Neuronal stem cell (in vitro differentiated cells): ENCODE measurements around the gene KRTAP29-1.
"Not testable (repeated sequence)": the region's sequence is repeated elsewhere in the genome, so short reads cannot be mapped to it uniquely, and the experiment has no call there.

Source experiments
- DNase-seq: peaks from one replicate; pipeline ENCODE4 v3.0.0-alpha.2; 2013; ENCODE audit warnings: low spot score
- H2AFZ ChIP-seq: one replicate; pipeline ENCODE4 v1.6.1; 2013; ENCODE audit warnings: mild to moderate bottlenecking, low read length, inconsistent platforms
- H2AK5ac ChIP-seq: 2 replicates; pipeline ENCODE4 v1.6.1; 2013; ENCODE audit warnings: low read depth, mild to moderate bottlenecking, inconsistent platforms, low read length, moderate library complexity, mixed read lengths
- H2BK120ac ChIP-seq: 2 replicates; pipeline ENCODE4 v1.6.1; 2013; ENCODE audit warnings: low read depth, mild to moderate bottlenecking, inconsistent platforms, low read length, moderate library complexity, mixed read lengths
- H2BK12ac ChIP-seq: one replicate; pipeline ENCODE4 v1.6.1; 2013; ENCODE audit warnings: low read length, inconsistent platforms
- H2BK15ac ChIP-seq: 2 replicates; pipeline ENCODE4 v1.6.1; 2013; ENCODE audit warnings: mild to moderate bottlenecking, low read length, inconsistent platforms, mixed read lengths
- H2BK5ac ChIP-seq: one replicate; pipeline ENCODE4 v1.6.1; 2013; ENCODE audit warnings: inconsistent platforms, mild to moderate bottlenecking, low read length, moderate library complexity
- H3K14ac ChIP-seq: one replicate; pipeline ENCODE4 v1.6.1; 2013; ENCODE audit warnings: low read length, inconsistent platforms
- H3K18ac ChIP-seq: 2 replicates; pipeline ENCODE4 v1.6.1; 2013; ENCODE audit warnings: low read length, inconsistent platforms
- H3K23ac ChIP-seq: 2 replicates; pipeline ENCODE4 v1.6.1; 2013; ENCODE audit warnings: low read depth, mild to moderate bottlenecking, mixed read lengths, low read length, inconsistent platforms; ENCODE audit not compliant: poor library complexity
- H3K27ac ChIP-seq: replicated peaks from 3 replicates; pipeline ENCODE4 v1.5.1; 2013; ENCODE audit warnings: low read length, inconsistent platforms
- H3K27me3 ChIP-seq, 3 experiments: 2 replicates each; pipeline ENCODE4 v1.6.1; 2013; ENCODE audit warnings: low read length in 3 of 3, mild to moderate bottlenecking in 2 of 3, inconsistent platforms in 1 of 3, low read depth in 1 of 3, mixed read lengths in 1 of 3, moderate library complexity in 1 of 3; ENCODE audit not compliant: control insufficient read depth in 3 of 3, insufficient read depth in 3 of 3
- H3K36me3 ChIP-seq, 2 donors: replicated peaks in 1 of 2; 2 replicates each; pipeline ENCODE4 v1.6.1; 2013; ENCODE audit warnings: low read length in 2 of 2; ENCODE audit not compliant: control insufficient read depth in 2 of 2, insufficient read depth in 2 of 2
- H3K4ac ChIP-seq: 2 replicates; pipeline ENCODE4 v1.6.1; 2013; ENCODE audit warnings: inconsistent platforms, mild to moderate bottlenecking, low read length, moderate library complexity
- H3K4me1 ChIP-seq, 2 donors: 1 replicate in 1 of 2; 2 replicates in 1 of 2; pipeline ENCODE4 v1.6.1; 2013; ENCODE audit warnings: low read length in 2 of 2, low read depth in 1 of 2; ENCODE audit not compliant: control insufficient read depth in 2 of 2, insufficient read depth in 1 of 2
- H3K4me2 ChIP-seq: one replicate; pipeline ENCODE4 v1.6.1; 2013; ENCODE audit warnings: mild to moderate bottlenecking, low read length, inconsistent platforms; ENCODE audit not compliant: insufficient read depth, poor library complexity, severe bottlenecking
- H3K4me3 ChIP-seq, 2 donors: 2 replicates each; pipeline ENCODE4 v1.5.1; 2013; ENCODE audit warnings: low read length in 2 of 2, mild to moderate bottlenecking in 2 of 2, inconsistent platforms in 1 of 2, moderate library complexity in 1 of 2
- H3K79me1 ChIP-seq: one replicate; pipeline ENCODE4 v1.6.1; 2013; ENCODE audit warnings: low read depth, mild to moderate bottlenecking, inconsistent platforms, low read length, moderate library complexity
- H3K9ac ChIP-seq: one replicate; pipeline ENCODE4 v1.6.1; 2013; ENCODE audit warnings: mild to moderate bottlenecking, low read depth, low read length, inconsistent platforms; ENCODE audit not compliant: poor library complexity
- H3K9me3 ChIP-seq, 2 donors: replicated peaks in 1 of 2; 2 replicates each; pipeline versions ENCODE3 to v1.6.1; 2013; ENCODE audit warnings: low read length in 2 of 2, mild to moderate bottlenecking in 2 of 2, inconsistent platforms in 1 of 2, low read depth in 1 of 2, mixed read lengths in 1 of 2, moderate library complexity in 1 of 2; ENCODE audit not compliant: control insufficient read depth in 2 of 2, insufficient read depth in 1 of 2
- H4K8ac ChIP-seq: one replicate; pipeline ENCODE4 v1.6.1; 2013; ENCODE audit warnings: low read depth, mild to moderate bottlenecking, inconsistent platforms, low read length, moderate library complexity
- H4K91ac ChIP-seq: one replicate; pipeline ENCODE4 v1.6.1; 2013; ENCODE audit warnings: low read length, low read depth, mild to moderate bottlenecking, inconsistent platforms; ENCODE audit not compliant: poor library complexity
- WGBS, 2 donors: extraction: QIAGEN DNeasy Blood & Tissue Kit; methylation state at CpG; one replicate each; pipeline ENCODE4 v1.1.7; 2013; ENCODE audit warnings: missing lambda C conversion rate in 2 of 2, mixed read lengths in 1 of 2; ENCODE audit not compliant: insufficient read length in 2 of 2, insufficient replicate concordance in 1 of 2; ENCODE audit errors: extremely low coverage in 2 of 2; 5-methylcytosine and 5-hydroxymethylcytosine counted together

The KRTAP29-1 gene

DNA sequence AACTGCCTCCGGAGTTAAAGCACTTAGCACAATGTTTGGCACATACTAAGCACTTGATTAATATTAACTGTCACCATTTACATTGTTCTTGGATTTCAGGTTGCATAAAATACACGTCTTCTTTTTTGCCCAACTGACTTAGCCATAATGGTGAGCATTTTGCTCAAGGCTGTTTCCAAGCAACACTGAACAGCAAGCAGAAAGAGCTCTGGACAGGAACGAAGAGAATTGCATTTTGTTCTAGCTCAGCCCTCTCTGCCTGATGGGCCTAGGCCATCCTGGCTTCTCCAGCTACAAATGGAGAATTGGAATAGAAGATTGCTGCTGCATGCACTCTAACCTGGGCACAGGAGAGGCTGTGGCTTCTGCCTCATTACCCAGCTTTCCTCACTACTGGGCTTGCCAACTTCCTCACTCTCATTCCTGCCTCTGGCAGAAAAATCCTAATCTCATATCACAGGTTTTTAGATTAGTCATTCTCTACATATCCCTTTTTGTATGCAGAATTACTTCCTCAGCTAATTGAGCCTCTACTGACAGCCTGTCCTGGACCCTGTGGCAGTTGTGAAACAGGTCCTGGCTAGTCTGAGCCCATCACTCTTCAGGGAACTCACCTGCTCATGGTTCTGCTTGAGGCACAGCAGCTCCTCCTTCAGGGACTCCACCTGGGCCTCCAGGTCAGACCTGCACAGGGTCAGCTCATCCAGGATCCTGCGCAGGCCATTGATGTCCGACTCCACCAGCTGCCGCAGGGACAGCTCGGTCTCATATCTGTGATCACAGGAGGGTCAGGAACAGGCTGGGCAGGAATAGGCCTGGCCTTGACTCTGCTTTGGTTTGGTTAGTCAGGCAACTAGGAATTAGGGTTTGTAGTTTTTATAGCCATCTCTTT, 45.5 kb upstream of the KRTAP29-1 start:
- H3K9ac ChIP-seq = no peak overlapping the region
- no peak overlapping the region for H2AFZ ChIP-seq
- no peak overlapping the region for H2AK5ac ChIP-seq
- H3K36me3 ChIP-seq = no peaks in the 10 kb centered on the region
- no peak overlapping the region for H2BK5ac ChIP-seq
- H3K9me3 ChIP-seq = peaks cover 0 to 2% of the 10 kb centered on the region in 2 donors
- H2BK15ac ChIP-seq = no peak overlapping the region
- H3K79me1 ChIP-seq = no peaks in the 10 kb centered on the region
- WGBS, 2 donors = no CpG with 5 or more reads among the region's 7 CpGs
- H2BK12ac ChIP-seq = no peak overlapping the region
- no peak overlapping the region for H3K4me2 ChIP-seq
- H3K27me3 ChIP-seq = no peaks in the 10 kb centered on the region
- H3K4me1 ChIP-seq = no peaks in the 10 kb centered on the region
- no peak overlapping the region for H3K18ac ChIP-seq
- no peak overlapping the region for H2BK120ac ChIP-seq
- H4K8ac ChIP-seq = no peak overlapping the region
- no peak overlapping the region for H3K27ac ChIP-seq
- H3K4ac ChIP-seq = no peak overlapping the region
- H3K4me3 ChIP-seq = no peak overlapping the region
- H3K14ac ChIP-seq = no peak overlapping the region
- no peak overlapping the region for H3K23ac ChIP-seq
- H4K91ac ChIP-seq = no peak overlapping the region
- DNase-seq = no peak

DNA sequence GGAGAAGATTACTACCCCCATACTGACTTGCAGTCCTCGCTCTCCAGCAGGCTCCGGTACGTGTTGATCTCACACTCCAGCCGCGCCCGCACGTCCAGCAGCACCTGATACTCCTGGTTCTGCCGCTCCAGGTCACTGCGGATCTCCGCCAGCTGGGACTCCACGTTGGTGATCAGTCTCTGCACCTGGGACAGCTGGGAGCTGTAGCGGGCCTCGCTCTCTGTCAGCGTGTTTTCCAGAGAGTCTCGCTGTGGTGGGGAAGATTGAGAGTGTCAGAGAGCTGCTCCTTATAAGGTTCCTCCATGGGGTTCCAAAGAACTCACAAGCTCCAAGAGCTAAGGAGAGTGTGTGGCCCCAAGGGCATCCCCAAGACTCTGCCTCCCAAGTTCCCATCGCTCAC, 43.8 kb upstream of the KRTAP29-1 start:
- not testable (repeated sequence) for H2BK120ac ChIP-seq, DNase-seq, H3K9ac ChIP-seq, H3K23ac ChIP-seq, H3K4me3 ChIP-seq, H3K18ac ChIP-seq, H4K91ac ChIP-seq, H3K27me3 ChIP-seq, H3K4ac ChIP-seq, H2BK12ac ChIP-seq, H3K4me2 ChIP-seq, H2AK5ac ChIP-seq, H2BK5ac ChIP-seq, H3K36me3 ChIP-seq, H3K4me1 ChIP-seq, H3K79me1 ChIP-seq, H3K14ac ChIP-seq, H2BK15ac ChIP-seq, H2AFZ ChIP-seq, H3K9me3 ChIP-seq, H3K27ac ChIP-seq, H4K8ac ChIP-seq
- no CpG with 5 or more reads among the region's 16 CpGs for WGBS, 2 donors

DNA sequence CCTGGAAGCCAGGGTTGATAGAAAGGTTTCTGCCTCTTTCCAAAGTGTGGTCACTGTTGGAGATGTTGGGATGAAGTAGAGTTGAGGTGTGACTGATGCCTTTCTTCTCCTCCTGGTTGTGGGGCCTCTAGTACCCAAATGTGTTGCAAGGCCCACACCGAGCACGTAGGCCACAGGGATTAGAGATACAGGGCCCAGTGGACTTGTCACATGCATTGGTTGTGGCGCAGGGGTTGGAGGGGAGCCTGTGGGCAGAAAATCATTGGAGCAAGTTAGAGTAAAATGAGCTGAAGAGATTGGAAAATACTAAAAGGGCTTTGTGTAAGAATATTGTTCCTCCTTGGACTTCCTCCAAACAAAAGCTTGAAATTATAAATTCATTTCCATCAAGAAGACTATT, 43.3 kb upstream of the KRTAP29-1 start:
- H3K4me2 ChIP-seq = no peak overlapping the region
- peaks cover 0 to 3% of the 10 kb centered on the region in 2 donors for H3K9me3 ChIP-seq
- H3K14ac ChIP-seq = no peak overlapping the region
- H2BK12ac ChIP-seq = no peak overlapping the region
- H4K8ac ChIP-seq = no peak overlapping the region
- DNase-seq = no peak
- H3K27ac ChIP-seq = no peak overlapping the region
- H4K91ac ChIP-seq = no peak overlapping the region
- no peaks in the 10 kb centered on the region for H3K27me3 ChIP-seq
- no peak overlapping the region for H2BK5ac ChIP-seq
- no peak overlapping the region for H2AFZ ChIP-seq
- H3K9ac ChIP-seq = no peak overlapping the region
- no peak overlapping the region for H3K23ac ChIP-seq
- H3K4me3 ChIP-seq = no peak overlapping the region
- no peaks in the 10 kb centered on the region for H3K36me3 ChIP-seq
- WGBS, 2 donors = no CpG with 5 or more reads among the region's 3 CpGs
- no peak overlapping the region for H2BK120ac ChIP-seq
- H3K4ac ChIP-seq = no peak overlapping the region
- H3K18ac ChIP-seq = no peak overlapping the region
- no peak overlapping the region for H2AK5ac ChIP-seq
- no peaks in the 10 kb centered on the region for H3K4me1 ChIP-seq
- no peak overlapping the region for H2BK15ac ChIP-seq
- H3K79me1 ChIP-seq = no peaks in the 10 kb centered on the region

DNA sequence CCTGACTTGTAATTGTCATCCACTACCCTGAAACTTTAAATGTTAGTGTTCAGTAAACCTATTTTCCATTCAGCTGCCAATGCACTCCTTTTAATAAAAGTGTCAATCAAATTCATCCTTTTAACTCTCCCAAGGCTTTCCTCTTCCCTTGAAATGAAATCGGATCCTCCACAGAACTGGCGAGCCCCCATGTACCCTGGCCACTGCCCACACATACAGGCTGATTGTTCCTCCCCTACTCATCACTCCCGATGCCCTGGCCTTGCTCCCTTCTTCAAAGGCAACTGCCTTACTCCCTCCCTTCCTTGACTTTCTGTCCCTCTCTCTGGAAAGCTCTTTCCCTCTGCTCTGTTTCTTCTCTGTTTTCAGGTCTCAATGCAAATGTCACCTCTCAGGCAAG, 40.4 kb upstream of the KRTAP29-1 start:
- Histone ChIP-seq H3K79me1 (no peaks in the 10 kb centered on the region), H2BK15ac (no peak overlapping the region), H2BK120ac (no peak overlapping the region), H2BK12ac (no peak overlapping the region), H3K4me3 (no peak overlapping the region), H2AK5ac (no peak overlapping the region), H2AFZ (no peak overlapping the region), H3K27me3 (no peaks in the 10 kb centered on the region), H3K9me3 (peaks cover 0 to 3% of the 10 kb centered on the region in 2 donors), H3K23ac (no peak overlapping the region), H4K91ac (no peak overlapping the region), H3K27ac (no peak overlapping the region), H4K8ac (no peak overlapping the region), H3K14ac (no peak overlapping the region), H3K18ac (no peak overlapping the region), H3K4me1 (no peaks in the 10 kb centered on the region), H3K36me3 (no peaks in the 10 kb centered on the region), H3K4ac (no peak overlapping the region), H2BK5ac (no peak overlapping the region), H3K9ac (no peak overlapping the region), H3K4me2 (no peak overlapping the region)
- no peak for DNase-seq
- WGBS, 2 donors = no CpG with 5 or more reads among the region's 3 CpGs
